Activated T-cell treated with anti-CD3 and anti-CD28 coated beads for 1 hour (primary cell): ENCODE data around the gene DYNLRB2.

Source experiments
- DNase-seq: peaks from one replicate; pipeline ENCODE4 v3.0.0-alpha.2; 2020; ENCODE audit warnings: low read depth

The DYNLRB2 gene

DNA sequence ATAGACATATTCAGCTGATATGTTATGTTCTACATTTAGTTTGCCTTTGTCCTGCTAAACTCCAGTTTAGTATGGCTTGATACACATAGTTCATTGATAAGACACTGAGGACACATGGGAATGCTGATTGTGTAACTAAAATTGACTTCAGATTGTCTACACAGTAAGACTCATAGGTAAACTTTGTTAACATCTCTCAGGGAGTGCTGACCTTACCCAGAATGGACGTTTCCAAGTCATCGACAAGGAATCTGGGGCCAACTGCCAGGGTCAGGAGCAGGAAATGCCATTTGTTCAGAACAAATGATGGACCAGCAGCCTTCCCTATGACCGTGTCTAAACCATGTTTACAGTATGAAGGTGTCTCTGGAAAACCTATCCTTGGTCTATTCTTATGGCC, 58.7 kb downstream of the DYNLRB2 start:
- DNase-seq, result no peak
